Prostate gland (tissue), 2 donors: Measurements from ENCODE around the gene FBXL7. TPM values are rescaled to one million over a fixed set of nuclear protein-coding genes. Genes with fewer than 3 reads are reported as not detected.

ENCODE experiments used
- DNase-seq: peaks from one replicate; pipeline ENCODE4 v3.0.0-alpha.2; 2019; ENCODE audit warnings: low spot score
- H3K27ac ChIP-seq, 2 donors: fragments of 200-600 bp; sonication (generic); 2 replicates each; pipeline ENCODE4 v1.5.1; 2017 to 2019
- H3K27me3 ChIP-seq: fragments of 200-600 bp; sonication (generic); replicated peaks from 2 replicates; pipeline ENCODE4 v1.5.1; 2019; ENCODE audit not compliant: insufficient read depth
- H3K36me3 ChIP-seq, 2 donors: fragments of 200-600 bp; sonication (generic); 1 replicate in 1 of 2; 2 replicates in 1 of 2; pipeline versions ENCODE4 v1.5.1 to v1.8.1; 2017 to 2019
- H3K4me1 ChIP-seq: fragments of 200-600 bp; sonication (generic); replicated peaks from 2 replicates; pipeline ENCODE4 v1.5.1; 2019
- H3K4me3 ChIP-seq, 2 donors: fragments of 200-600 bp; sonication (generic); 2 replicates each; pipeline ENCODE4 v1.5.1; 2017 to 2019
- H3K9me3 ChIP-seq: fragments of 200-600 bp; sonication (generic); 2 replicates; pipeline ENCODE4 v1.5.1; 2017
- POLR2A ChIP-seq: fragments of 450-650 bp; IDR thresholded peaks from one replicate; pipeline ENCODE4 v1.6.1; 2016; ENCODE audit warnings: antibody characterized with exemption, mild to moderate bottlenecking
- POLR2AphosphoS5 ChIP-seq: sonication (generic); formaldehyde crosslinking; IDR thresholded peaks from one replicate; pipeline ENCODE4 v1.6.1; 2017; ENCODE audit warnings: antibody characterized with exemption
- WGBS: methylation state at CpG from one replicate; pipeline ENCODE4 v1.1.5; 2018; 5-methylcytosine and 5-hydroxymethylcytosine counted together
- intact Hi-C: fragments of 100-400 bp; cut with DNase I; formaldehyde crosslinking; loops from one replicate; pipeline ENCODE4 v1.14.2; 2022
- total RNA-seq, 2 donors: library from RNA; depleted of rRNA; stranded (reverse); fragments of >200 nt; gene quantifications; one replicate each; pipeline ENCODE4 v1.1.0, GENCODE V29; 2016
- TF ChIP-seq, protein P1 (sequence below), 4 experiments: fragments of 200-600 bp in 2 of 4; fragments of 450-650 bp in 2 of 4; sonication (generic) in 2 of 4; IDR thresholded peaks; 1 replicate in 3 of 4; 2 replicates in 1 of 4; pipeline ENCODE4 v1.5.1; 2016 to 2019; ENCODE audit warnings: antibody characterized with exemption in 4 of 4, mild to moderate bottlenecking in 2 of 4, moderate library complexity in 2 of 4

FBXL7 gene
- total RNA-seq, 2 donors from 2014 or later = 21.2 to 24.2 TPM

GRCh38 chr5:15525703-15526275 is 25.8 kb downstream of the FBXL7 start:
- WGBS = 94% methylated on average over 3 of the region's 3 CpGs
- TF ChIP-seq, protein P1, sequence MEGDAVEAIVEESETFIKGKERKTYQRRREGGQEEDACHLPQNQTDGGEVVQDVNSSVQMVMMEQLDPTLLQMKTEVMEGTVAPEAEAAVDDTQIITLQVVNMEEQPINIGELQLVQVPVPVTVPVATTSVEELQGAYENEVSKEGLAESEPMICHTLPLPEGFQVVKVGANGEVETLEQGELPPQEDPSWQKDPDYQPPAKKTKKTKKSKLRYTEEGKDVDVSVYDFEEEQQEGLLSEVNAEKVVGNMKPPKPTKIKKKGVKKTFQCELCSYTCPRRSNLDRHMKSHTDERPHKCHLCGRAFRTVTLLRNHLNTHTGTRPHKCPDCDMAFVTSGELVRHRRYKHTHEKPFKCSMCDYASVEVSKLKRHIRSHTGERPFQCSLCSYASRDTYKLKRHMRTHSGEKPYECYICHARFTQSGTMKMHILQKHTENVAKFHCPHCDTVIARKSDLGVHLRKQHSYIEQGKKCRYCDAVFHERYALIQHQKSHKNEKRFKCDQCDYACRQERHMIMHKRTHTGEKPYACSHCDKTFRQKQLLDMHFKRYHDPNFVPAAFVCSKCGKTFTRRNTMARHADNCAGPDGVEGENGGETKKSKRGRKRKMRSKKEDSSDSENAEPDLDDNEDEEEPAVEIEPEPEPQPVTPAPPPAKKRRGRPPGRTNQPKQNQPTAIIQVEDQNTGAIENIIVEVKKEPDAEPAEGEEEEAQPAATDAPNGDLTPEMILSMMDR (IDR thresholded peaks at IDR 0.05) = no peak
- TF ChIP-seq POLR2AphosphoS5 = no peak
- TF ChIP-seq POLR2A = no peak

GRCh38 chr5:15526413-15526812 is 26.4 kb downstream of the FBXL7 start:
- H3K27ac ChIP-seq = no peak overlapping the region
- no peaks in the 10 kb centered on the region for H3K27me3 ChIP-seq
- TF ChIP-seq POLR2AphosphoS5 (no peak), POLR2A (no peak)
- TF ChIP-seq, protein P1 (IDR thresholded peaks at IDR 0.05) = no peak
- H3K4me1 ChIP-seq = no peaks in the 10 kb centered on the region
- H3K36me3 ChIP-seq = no peaks in the 10 kb centered on the region
- H3K9me3 ChIP-seq = no peaks in the 10 kb centered on the region
- 85% methylated on average over 3 of the region's 3 CpGs for WGBS
- no peak for DNase-seq
- no peak overlapping the region for H3K4me3 ChIP-seq
- intact Hi-C loops = no loop called here

More at GRCh38 chr5:15525703-15526275, 25.8 kb downstream of the FBXL7 start:
- intact Hi-C loops = no loop called here
- no peak for DNase-seq
- no peak overlapping the region for H3K27ac ChIP-seq
- no peaks in the 10 kb centered on the region for H3K36me3 ChIP-seq
- H3K4me1 ChIP-seq = no peaks in the 10 kb centered on the region
- no peaks in the 10 kb centered on the region for H3K9me3 ChIP-seq
- H3K4me3 ChIP-seq = no peak overlapping the region
- H3K27me3 ChIP-seq = no peaks in the 10 kb centered on the region

GRCh38 chr5:15528476-15528875 is 28.5 kb downstream of the FBXL7 start:
- no peaks in the 10 kb centered on the region for H3K9me3 ChIP-seq
- no peak overlapping the region for H3K27ac ChIP-seq
- TF ChIP-seq POLR2AphosphoS5 = no peak
- TF ChIP-seq POLR2A = no peak
- TF ChIP-seq, protein P1 (IDR thresholded peaks at IDR 0.05) = no peak
- WGBS = 92% methylated on average over 3 of the region's 3 CpGs
- no peaks in the 10 kb centered on the region for H3K36me3 ChIP-seq
- H3K4me1 ChIP-seq = no peaks in the 10 kb centered on the region
- no peak for DNase-seq
- no peak overlapping the region for H3K4me3 ChIP-seq
- intact Hi-C loops = no loop called here
- H3K27me3 ChIP-seq = no peaks in the 10 kb centered on the region

DNA sequence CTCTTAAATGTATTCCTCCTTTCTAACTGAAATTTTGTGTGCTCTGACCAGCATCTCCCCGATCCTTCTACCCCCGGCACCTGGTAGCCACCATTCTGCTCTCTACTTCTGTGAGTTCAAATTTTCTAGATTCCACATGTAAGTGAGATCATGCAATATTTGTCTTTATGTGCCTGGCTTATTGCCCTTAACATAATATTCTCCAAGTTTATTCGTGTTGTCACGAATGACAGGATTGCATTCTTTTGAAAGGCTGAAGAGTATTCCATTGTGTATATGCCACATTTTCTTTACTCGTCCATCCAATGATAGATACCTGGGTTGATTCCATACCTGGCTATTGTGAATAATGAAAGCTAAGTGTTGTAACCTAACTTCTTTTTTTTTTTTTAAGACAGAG is 29.0 kb downstream of the FBXL7 start:
- H3K4me1 ChIP-seq = no peaks in the 10 kb centered on the region
- H3K27me3 ChIP-seq = no peaks in the 10 kb centered on the region
- no peaks in the 10 kb centered on the region for H3K36me3 ChIP-seq
- WGBS = 91% methylated on average over 5 of the region's 5 CpGs
- intact Hi-C loops = no loop called here
- TF ChIP-seq POLR2AphosphoS5 (no peak), POLR2A (no peak)
- TF ChIP-seq, protein P1 (IDR thresholded peaks at IDR 0.05) = no peak
- no peaks in the 10 kb centered on the region for H3K9me3 ChIP-seq
- DNase-seq = no peak
- no peak overlapping the region for H3K27ac ChIP-seq
- no peak overlapping the region for H3K4me3 ChIP-seq

DNA sequence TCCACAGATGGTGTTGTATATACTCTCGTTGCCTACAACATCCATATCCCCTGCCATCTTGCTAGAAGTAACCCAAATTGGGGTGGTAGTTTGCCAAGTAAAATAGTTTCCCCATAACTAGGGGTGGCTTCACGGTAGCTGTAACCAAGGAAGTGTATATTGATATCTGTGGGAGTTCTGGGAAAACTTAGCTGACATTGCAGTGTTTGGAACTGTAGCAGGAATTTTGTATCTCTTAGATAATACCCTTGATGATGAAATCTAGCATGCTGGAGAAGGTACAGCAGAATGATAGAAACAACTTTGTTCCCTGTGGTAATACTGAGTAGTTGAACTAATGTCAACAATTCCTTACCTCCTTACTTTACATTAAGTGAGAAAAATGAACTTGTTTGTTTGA is 29.8 kb downstream of the FBXL7 start:
- Histone ChIP-seq H3K27me3 (no peaks in the 10 kb centered on the region), H3K4me1 (no peaks in the 10 kb centered on the region), H3K36me3 (no peaks in the 10 kb centered on the region), H3K9me3 (no peaks in the 10 kb centered on the region), H3K27ac (no peak overlapping the region), H3K4me3 (no peak overlapping the region)
- 91% methylated on average over 2 of the region's 2 CpGs for WGBS
- DNase-seq = no peak
- TF ChIP-seq POLR2AphosphoS5 = no peak
- TF ChIP-seq, protein P1 (IDR thresholded peaks at IDR 0.05) = no peak
- no peak for TF ChIP-seq POLR2A
- intact Hi-C loops = loop anchor here (10.0 kb wide), 1 partner anchor 275 kb away; no protein-coding TSS in a partner anchor
